Body of pancreas (tissue), 4 donors: Measurements from ENCODE around the gene PTPRM. TPM values are rescaled to one million over a fixed set of nuclear protein-coding genes. Genes with fewer than 3 reads are reported as not detected.

ENCODE experiments used
- ATAC-seq: fragments of 150-250 bp; one replicate; pipeline ENCODE4 v1.9.1; 2016
- DNase-seq, 4 donors: peaks; one replicate each; pipeline ENCODE4 v3.0.0-alpha.2; 2019
- H3K27ac ChIP-seq, 4 donors: fragments of 200-600 bp; sonication (generic); 1 replicate in 3 of 4; 2 replicates in 1 of 4; pipeline versions ENCODE4 v1.5.1 to v1.6.1; 2016 to 2019; ENCODE audit warnings: mild to moderate bottlenecking in 1 of 4, mixed read lengths in 1 of 4, moderate library complexity in 1 of 4
- H3K27me3 ChIP-seq, 2 donors: fragments of 200-600 bp; sonication (generic); one replicate each; pipeline ENCODE4 v1.6.0; 2016; ENCODE audit warnings: mild to moderate bottlenecking in 1 of 2
- H3K36me3 ChIP-seq, 2 donors: fragments of 200-600 bp; sonication (generic); replicated peaks in 1 of 2; 2 replicates each; pipeline ENCODE4 v1.5.1; 2016; ENCODE audit warnings: low read depth in 2 of 2; ENCODE audit not compliant: insufficient read depth in 1 of 2
- H3K4me1 ChIP-seq: fragments of 200-600 bp; sonication (generic); one replicate; pipeline ENCODE4 v1.6.0; 2016
- H3K4me3 ChIP-seq, 2 donors: fragments of 200-600 bp; sonication (generic); 1 replicate in 1 of 2; 2 replicates in 1 of 2; pipeline ENCODE4 v1.5.1; 2016 to 2019
- H3K9me3 ChIP-seq, 3 donors: fragments of 200-600 bp; sonication (generic); 1 replicate in 2 of 3; 2 replicates in 1 of 3; pipeline ENCODE4 v1.5.1; 2016
- POLR2A ChIP-seq, 3 donors: fragments of 450-650 bp; IDR thresholded peaks; one replicate each; pipeline ENCODE4 v1.6.1; 2016; ENCODE audit warnings: antibody characterized with exemption in 3 of 3, mild to moderate bottlenecking in 2 of 3
- WGBS, 2 donors: methylation state at CpG; one replicate each; pipeline ENCODE4 v1.1.5; 2017; 5-methylcytosine and 5-hydroxymethylcytosine counted together
- intact Hi-C: fragments of 100-400 bp; cut with DNase I; formaldehyde crosslinking; loops from one replicate; pipeline ENCODE4 v1.15.1; 2023
- total RNA-seq, 2 donors: library from RNA; depleted of rRNA; stranded (reverse); fragments of >200 nt; gene quantifications; one replicate each; pipeline ENCODE4 v1.1.0, GENCODE V29; 2016
- TF ChIP-seq, protein P1 (sequence below), 7 experiments: fragments of 450-650 bp in 4 of 7; fragments of 200-600 bp in 3 of 7; sonication (generic) in 3 of 7; IDR thresholded peaks; one replicate each; pipeline ENCODE4 v1.5.1; 2016 to 2019; ENCODE audit warnings: antibody characterized with exemption in 7 of 7

The PTPRM gene
- total RNA-seq, 2 donors from 2014 or later: 38.2 to 48.0 TPM

DNA sequence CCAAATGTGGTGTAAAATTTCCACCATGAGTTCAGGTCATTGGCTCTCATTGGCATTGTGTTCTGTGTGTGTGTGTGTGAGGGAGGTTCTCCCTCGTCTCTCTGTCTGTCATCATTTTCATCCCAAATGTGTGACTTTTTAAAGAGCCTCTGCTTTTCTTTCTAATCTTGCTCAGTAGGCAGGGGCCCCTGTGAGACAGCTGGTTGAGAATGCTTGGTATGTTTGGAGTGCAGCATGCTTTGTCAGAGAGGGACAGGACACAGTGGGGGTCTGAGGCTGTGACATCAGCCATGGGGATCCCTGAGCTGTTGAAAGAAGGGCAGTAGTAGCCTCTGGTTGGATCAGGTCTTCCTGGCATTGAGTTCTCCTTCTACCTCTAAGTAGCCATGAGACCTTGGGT lies 10.6 kb downstream of the PTPRM start:
- Histone ChIP-seq H3K9me3 (no peaks in the 10 kb centered on the region), H3K4me1 (no peaks in the 10 kb centered on the region), H3K36me3 (no peaks in the 10 kb centered on the region), H3K4me3 (no peak overlapping the region), H3K27ac (no peak overlapping the region), H3K27me3 (no peaks in the 10 kb centered on the region)
- ATAC-seq (no peak), DNase-seq (no peak)
- TF ChIP-seq, protein P1, sequence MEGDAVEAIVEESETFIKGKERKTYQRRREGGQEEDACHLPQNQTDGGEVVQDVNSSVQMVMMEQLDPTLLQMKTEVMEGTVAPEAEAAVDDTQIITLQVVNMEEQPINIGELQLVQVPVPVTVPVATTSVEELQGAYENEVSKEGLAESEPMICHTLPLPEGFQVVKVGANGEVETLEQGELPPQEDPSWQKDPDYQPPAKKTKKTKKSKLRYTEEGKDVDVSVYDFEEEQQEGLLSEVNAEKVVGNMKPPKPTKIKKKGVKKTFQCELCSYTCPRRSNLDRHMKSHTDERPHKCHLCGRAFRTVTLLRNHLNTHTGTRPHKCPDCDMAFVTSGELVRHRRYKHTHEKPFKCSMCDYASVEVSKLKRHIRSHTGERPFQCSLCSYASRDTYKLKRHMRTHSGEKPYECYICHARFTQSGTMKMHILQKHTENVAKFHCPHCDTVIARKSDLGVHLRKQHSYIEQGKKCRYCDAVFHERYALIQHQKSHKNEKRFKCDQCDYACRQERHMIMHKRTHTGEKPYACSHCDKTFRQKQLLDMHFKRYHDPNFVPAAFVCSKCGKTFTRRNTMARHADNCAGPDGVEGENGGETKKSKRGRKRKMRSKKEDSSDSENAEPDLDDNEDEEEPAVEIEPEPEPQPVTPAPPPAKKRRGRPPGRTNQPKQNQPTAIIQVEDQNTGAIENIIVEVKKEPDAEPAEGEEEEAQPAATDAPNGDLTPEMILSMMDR (IDR thresholded peaks at IDR 0.05): no peak
- TF ChIP-seq POLR2A (IDR thresholded peaks at IDR 0.05): no peak
- intact Hi-C loops: no loop called here
- 50 to 60% methylated on average over 1 of the region's 1 CpG for WGBS, 2 donors

DNA sequence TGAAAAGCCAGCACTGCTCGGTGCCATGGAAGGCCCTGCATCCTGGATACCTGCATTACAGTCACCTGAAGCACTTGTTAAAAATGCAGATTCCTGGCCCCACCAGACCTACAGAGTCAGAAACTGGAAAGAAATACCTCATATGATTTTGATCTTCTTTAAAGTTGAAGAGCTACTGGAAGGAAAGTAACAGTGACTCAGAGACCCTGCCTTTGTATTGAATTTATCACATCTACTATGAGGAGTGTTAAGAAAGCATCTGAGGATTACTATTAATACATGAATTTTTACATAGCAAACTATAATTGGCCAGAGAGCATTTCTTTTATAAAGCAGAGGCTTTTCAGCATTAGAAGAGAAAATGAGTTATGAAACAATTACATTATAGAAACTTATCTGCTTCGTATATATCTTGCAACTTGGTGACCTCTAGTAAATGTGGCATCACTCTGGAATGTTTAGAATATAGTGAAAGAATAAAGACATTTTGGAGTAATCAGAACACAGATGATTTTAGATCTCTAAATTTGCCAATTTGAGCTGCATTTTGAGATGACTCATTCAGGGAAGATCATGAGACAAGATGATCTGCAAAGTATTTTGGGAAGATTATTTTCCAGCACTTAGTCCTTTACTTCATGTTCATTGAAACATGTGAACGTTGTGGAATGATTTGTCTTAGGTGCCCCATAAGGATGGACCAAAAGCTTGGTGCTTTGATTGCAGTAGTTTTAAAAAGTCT lies 12.2 kb downstream of the PTPRM start:
- no peaks in the 10 kb centered on the region for H3K36me3 ChIP-seq
- no peak for DNase-seq
- H3K4me1 ChIP-seq: no peaks in the 10 kb centered on the region
- H3K9me3 ChIP-seq: no peaks in the 10 kb centered on the region
- intact Hi-C loops: no loop called here
- TF ChIP-seq, protein P1 (IDR thresholded peaks at IDR 0.05): no peak
- no peak for TF ChIP-seq POLR2A (IDR thresholded peaks at IDR 0.05)
- no peaks in the 10 kb centered on the region for H3K27me3 ChIP-seq
- 87 to 89% methylated on average over 3 of the region's 3 CpGs for WGBS, 2 donors
- ATAC-seq: no peak
- no peak overlapping the region for H3K4me3 ChIP-seq
- no peak overlapping the region for H3K27ac ChIP-seq

- intact Hi-C loops: no loop called here
- Histone ChIP-seq H3K36me3 (no peaks in the 10 kb centered on the region), H3K9me3 (no peaks in the 10 kb centered on the region), H3K4me3 (no peak overlapping the region), H3K4me1 (peaks cover 6% of the 10 kb centered on the region), H3K27ac (no peak overlapping the region), H3K27me3 (no peaks in the 10 kb centered on the region)
- 88 to 90% methylated on average over 4 of the region's 4 CpGs for WGBS, 2 donors
- no peak for ATAC-seq
- DNase-seq: no peak
- no peak for TF ChIP-seq POLR2A (IDR thresholded peaks at IDR 0.05)
- TF ChIP-seq, protein P1 (IDR thresholded peaks at IDR 0.05): no peak
These were observed 12.9 kb downstream of the PTPRM start for GRCh38 chr18:7579918-7580542.

GRCh38 chr18:7584646-7585275 lies 17.6 kb downstream of the PTPRM start:
- intact Hi-C loops: no loop called here
- H3K36me3 ChIP-seq: no peaks in the 10 kb centered on the region
- H3K4me1 ChIP-seq: peaks cover 18% of the 10 kb centered on the region
- no peaks in the 10 kb centered on the region for H3K27me3 ChIP-seq
- TF ChIP-seq POLR2A (IDR thresholded peaks at IDR 0.05): no peak
- TF ChIP-seq, protein P1 (IDR thresholded peaks at IDR 0.05): peak in 1 of 7 experiments; percentile 5
- WGBS, 2 donors: 31 to 36% methylated on average over 7 of the region's 7 CpGs
- H3K4me3 ChIP-seq: no peak overlapping the region
- H3K9me3 ChIP-seq: no peaks in the 10 kb centered on the region
- ATAC-seq (peak; percentile 42), DNase-seq (peak in 2 of 4 donors; percentile 22 to 41)
- H3K27ac ChIP-seq: no peak overlapping the region
